ENCODE results near the gene CCHCR1.

- no peak for TF ChIP-seq GATA2 (IDR thresholded peaks at IDR 0.05; ENCODE audit: low read depth, low read length)
- TF ChIP-seq GATA3 (IDR thresholded peaks at IDR 0.05; ENCODE audit: low read depth, low read length): no peak
Measured at GRCh38 chr6:31162463-31163165, 5.0 kb upstream of the CCHCR1 start.
